GM21381 (cell line): Measurements from ENCODE around the gene TRPM8.

Source experiments
- ATAC-seq: cut with Tn5 transposase; IDR thresholded peaks from one replicate; pipeline ENCODE4 v1.9.1; 2021; ENCODE audit warnings: mild to moderate bottlenecking, moderate library complexity; ENCODE audit not compliant: unreplicated experiment

TRPM8 gene

GRCh38 chr2:233999182-233999581, 82.0 kb downstream of the TRPM8 start:
- ATAC-seq = no peak

GRCh38 chr2:234001380-234002160, 84.4 kb downstream of the TRPM8 start:
- no peak for ATAC-seq

DNA sequence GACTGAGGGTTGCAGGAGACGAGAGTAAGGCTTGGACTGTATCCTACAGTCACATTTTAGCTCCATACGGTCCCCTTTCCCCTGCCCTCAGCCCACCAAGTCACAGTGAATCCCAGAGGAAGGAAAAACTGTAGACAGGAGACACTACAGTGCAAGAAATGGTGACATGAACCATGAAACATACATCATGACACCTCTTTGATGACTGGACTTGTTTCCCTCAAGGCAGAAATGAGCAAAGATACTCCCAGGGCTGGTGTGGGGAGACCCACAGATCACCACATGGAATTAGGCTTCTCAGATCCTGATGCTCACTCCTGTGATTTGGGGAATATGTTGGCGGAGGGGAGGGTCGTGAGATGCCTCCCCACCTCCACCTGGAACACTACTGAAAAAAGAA, 85.1 kb downstream of the TRPM8 start:
- no peak for ATAC-seq

GRCh38 chr2:234003972-234004617, 86.9 kb downstream of the TRPM8 start:
- no peak for ATAC-seq

DNA sequence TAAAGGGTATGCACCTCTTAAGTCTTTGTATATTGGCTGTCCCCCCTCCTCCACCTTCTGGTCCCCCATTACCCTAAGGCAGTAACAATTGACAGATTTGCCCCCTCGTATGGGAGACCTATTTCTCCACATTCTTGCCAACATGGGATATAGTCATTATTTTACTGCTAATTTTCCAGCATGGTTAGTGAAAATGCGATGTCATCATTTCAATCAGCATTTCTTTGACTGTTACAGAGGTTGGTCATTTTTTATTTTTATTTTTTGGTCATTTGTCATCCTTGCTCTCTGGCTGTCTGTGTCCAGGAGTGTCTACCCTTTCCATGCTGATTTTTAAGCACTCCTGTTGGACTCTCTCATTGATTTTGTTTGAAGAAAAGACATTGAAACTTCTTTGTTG, 88.0 kb downstream of the TRPM8 start:
- no peak for ATAC-seq

DNA sequence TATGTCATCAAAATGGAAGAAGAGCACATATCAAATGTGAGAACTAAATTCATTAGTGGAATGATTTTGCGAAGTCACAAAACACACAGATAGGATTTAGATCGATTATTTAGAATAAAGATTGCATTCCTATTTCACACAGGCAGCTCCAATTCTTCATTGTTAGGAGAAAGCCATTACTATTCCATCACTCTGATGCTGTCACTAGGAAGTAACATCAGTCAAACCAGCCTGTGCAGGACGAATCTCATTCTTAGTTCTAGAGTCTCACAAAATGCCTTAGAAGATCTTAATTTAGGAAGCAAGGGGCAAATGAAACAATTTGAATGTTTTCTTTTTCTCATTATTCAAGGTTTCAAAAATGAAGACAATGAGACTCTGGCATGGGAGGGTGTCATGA, 89.3 kb downstream of the TRPM8 start:
- ATAC-seq = no peak

GRCh38 chr2:234014427-234014826, 97.3 kb downstream of the TRPM8 start:
- no peak for ATAC-seq

DNA sequence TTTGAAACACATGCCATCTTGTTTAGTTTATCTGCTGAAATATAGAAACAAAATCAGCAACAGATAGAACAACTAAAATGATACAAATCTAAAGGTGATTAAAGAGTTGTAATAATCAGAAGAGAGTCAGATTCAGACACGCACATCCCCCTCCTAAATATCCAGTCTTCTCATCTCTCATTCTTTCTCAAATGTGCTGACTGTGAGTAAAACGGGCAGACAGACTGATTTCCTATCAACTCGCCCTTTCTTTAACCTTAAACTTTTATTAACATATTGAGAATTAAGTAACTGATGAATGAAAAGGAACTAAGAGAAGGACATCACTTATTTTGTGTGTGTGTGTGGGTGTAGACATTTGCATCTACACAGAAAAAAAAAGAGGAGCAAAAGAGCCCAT, 98.7 kb downstream of the TRPM8 start:
- ATAC-seq = no peak

DNA sequence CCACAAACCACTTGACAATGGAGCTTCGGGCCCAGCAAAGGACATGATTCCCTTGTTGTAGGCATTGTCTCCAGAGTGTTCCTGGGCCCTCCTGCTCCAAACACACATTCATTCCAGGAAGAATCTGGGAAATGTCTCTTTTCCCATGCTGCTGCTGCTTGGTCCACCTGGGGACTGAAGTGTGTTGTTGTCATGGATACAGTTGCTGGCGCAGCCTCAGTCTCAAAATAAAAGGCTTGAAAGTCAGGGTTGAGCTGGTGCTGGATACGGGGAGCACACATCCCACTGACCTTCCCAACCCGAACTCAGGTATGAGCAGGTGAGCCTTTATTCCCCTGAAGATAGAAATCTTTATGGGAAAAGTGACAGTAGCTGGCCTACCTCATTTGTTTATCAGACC, 102.7 kb downstream of the TRPM8 start:
- ATAC-seq = no peak

DNA sequence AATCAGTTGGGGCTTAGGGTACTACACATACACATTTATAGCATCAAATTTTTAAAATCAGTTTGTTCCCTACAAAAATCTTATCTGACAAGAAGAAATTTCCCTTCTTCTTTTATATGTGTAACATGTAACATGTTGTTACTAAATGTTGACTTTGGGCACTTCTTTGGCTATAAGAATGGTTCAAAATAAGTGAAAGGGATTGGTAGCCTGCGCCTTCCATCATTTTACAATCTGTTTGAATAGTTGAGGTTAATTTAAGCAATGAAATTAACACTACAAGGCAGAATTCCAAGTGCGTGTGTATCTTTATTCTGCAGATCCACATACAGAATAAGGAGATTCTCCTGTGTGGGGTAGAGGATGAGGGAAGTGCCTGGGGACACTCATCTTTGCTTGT, 103.2 kb downstream of the TRPM8 start:
- no peak for ATAC-seq

DNA sequence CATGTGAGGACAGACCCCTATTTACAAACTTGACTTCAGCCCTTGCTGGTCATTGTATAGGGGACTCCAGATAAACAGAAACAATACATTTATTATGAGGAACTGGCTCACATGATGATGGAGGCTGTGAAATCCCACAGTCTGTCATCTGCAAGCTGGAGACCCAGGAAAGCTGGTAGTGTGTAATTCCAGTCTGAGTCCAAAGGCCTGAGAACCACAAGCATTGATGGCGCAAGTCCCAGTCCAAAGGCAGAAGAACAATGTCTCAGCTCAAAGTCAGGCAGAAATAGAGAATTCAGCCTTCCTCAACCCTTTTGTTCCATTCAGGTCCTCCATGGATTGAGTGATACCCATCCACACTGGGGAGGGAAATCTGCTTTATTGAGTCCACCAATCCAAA, 105.3 kb downstream of the TRPM8 start:
- ATAC-seq = no peak

GRCh38 chr2:234024304-234024703, 107.1 kb downstream of the TRPM8 start:
- ATAC-seq = no peak

GRCh38 chr2:234025466-234025865, 108.3 kb downstream of the TRPM8 start:
- ATAC-seq = no peak

GRCh38 chr2:234025891-234026401, 108.8 kb downstream of the TRPM8 start:
- no peak for ATAC-seq

- ATAC-seq = no peak
Measured at GRCh38 chr2:234026693-234027254, 109.6 kb downstream of the TRPM8 start.

DNA sequence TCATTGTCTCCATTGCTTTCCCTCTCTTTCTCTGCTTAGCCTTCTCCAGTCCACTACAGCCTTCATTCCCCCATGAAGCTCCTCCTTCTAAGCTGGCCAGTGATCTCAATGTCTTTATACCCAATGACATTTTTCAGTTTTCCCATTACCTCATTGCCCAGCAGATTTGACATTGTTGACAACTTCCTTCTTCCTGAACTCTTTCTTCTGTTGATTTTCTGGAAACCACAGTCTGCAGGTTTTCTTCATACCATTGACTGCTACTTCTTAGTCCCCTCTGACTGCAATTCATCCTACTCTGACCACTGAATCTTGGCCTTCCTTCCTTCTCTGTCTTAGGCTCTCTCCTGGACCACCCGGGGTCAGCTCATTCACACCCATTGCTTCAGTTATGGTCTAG, 110.5 kb downstream of the TRPM8 start:
- no peak for ATAC-seq

DNA sequence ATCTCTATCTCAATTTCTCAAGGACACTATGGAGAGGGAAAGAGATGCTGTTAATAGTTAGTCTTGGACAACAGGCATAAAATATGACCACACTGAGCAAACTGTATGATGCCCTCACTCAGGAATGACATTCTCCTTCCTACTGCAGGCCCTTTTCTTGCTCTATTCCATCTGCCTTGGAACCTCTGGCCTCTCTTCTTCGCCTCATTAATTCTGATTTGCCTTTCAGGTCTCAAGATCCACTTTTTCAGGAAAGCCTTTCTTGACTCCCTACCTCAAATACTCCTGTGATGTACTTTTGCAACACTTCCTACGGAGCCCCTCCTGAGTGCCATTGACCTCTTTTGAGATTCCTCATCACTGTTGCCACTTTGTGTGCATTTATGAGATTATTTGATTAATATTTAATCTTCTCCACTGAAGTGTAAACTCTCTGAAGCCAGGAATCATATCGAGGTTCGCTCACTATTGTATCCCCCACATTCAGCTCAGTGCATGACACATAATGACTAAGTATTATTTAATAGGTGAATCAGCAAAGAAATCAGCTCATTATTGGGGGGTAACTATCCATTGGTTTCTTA, 112.1 kb downstream of the TRPM8 start:
- ATAC-seq = no peak

- no peak for ATAC-seq
Measured at GRCh38 chr2:234031207-234031606, 114.0 kb downstream of the TRPM8 start.

DNA sequence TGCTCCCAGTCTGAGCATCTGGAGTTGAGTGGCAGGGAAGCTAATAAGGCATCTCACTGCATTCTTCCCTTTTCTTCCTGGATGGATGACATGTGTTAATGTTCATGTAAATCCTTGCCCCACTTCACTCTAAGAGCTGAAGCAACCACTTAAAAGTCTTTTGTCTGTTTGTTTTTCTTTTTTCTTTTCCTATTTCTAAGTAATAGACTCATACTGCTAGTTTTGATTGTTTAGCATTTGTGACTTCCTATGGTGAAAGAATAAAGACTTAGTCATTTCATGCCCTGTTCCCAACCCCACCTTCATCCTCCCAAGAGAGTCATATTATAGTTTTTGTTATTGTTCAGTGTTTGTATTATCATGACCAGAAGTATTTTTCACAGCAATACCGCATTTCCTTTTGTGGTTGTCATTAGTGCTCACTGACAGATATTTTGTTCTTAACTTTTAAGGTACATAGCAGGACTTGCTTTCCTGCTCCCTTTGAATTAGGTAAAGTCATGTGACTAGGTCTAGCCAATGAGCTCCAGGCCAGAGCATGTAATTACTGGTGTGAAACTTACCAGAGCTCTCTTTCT, 115.2 kb downstream of the TRPM8 start:
- no peak for ATAC-seq

GRCh38 chr2:234033174-234033573, 116.0 kb downstream of the TRPM8 start:
- ATAC-seq = no peak

- no peak for ATAC-seq
Measured at GRCh38 chr2:234033885-234034284, 116.7 kb downstream of the TRPM8 start.
